ENCODE data around the gene CXCL12. TPM values are rescaled to one million over a fixed set of nuclear protein-coding genes. Genes with fewer than 3 reads are reported as not detected.

Gene CXCL12
- total RNA-seq, 1 experiment from 2014 or later: 0.47 TPM

DNA sequence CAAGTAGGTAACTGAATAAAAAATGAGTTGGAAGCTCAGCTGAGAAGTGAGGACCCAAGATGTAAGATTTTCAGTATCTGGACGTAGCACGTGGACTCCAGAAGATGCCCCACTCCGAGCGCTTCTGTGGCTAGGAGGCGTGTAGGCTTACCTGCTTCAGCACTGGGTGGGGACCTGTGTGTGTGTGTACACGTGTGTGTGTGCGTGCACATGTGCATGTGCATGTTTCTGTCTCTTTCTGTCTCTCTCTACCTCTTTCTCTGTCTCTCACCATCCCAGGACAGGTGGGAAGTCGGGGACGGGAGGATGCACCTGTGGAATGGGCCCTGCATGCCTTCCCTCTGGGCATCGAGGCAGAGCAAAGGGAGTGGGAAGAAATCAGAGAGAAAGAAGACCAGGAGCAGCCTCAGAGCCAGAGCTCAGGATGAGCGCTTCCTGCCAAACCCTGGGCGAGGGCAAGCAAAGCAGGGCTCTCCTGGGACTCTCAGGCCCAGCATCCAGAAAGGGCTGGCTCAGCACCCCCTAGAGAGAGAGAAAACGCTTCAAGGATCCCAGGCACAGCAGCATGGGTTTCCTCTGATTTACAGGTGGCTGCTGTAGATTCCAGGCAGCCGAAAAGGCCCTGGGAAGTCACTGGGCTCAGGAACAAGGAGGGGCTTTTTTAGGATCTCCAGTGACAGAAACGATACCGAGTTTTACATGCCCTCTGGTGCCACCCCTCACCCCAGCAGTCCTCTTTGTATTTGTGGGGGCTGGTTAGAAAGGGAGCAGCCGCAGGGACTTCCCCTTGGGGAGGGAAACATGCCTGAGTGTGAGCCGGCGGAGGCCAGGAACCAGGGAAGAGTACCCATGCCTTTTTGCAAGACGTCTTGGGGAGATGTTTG lies 28.5 kb downstream of the CXCL12 start:
- Histone ChIP-seq H4K20me1 (ENCODE audit: low read length) (no peaks in the 10 kb centered on the region), H3K9me2 (replicated peaks; ENCODE audit: low read length) (no peaks in the 10 kb centered on the region), H3K9ac (ENCODE audit: low read length) (no peak overlapping the region), H3K27me3 (ENCODE audit: low read length) (peaks cover 85% of the 10 kb centered on the region), H3K4me1 (ENCODE audit: insufficient read depth, low read length) (no peaks in the 10 kb centered on the region), H3K9me3 (ENCODE audit: low read length) (no peaks in the 10 kb centered on the region), H3K27ac (ENCODE audit: low read length) (no peak overlapping the region), H3K4me2 (ENCODE audit: low read length) (no peak overlapping the region), H3K36me3 (ENCODE audit: low read depth, low read length) (no peaks in the 10 kb centered on the region), H3K4me3 (ENCODE audit: low read length) (no peak overlapping the region), H2AFZ (ENCODE audit: low read length) (no peak overlapping the region), H3K79me2 (ENCODE audit: low read length) (no peaks in the 10 kb centered on the region), H3F3A (ENCODE audit: low read length, unreplicated experiment) (no peaks in the 10 kb centered on the region)
- DNase-seq (no peak), ATAC-seq (no peak)
- BruUV-seq (replicated peaks): no TSS peak
- TF ChIP-seq EZH2phosphoT487 (IDR thresholded peaks at IDR 0.05; ENCODE audit: borderline replicate concordance, low read length): no peak
- TF ChIP-seq EZH2 (IDR thresholded peaks at IDR 0.05; ENCODE audit: low read length, unreplicated experiment): no peak
- TF ChIP-seq, protein P1, sequence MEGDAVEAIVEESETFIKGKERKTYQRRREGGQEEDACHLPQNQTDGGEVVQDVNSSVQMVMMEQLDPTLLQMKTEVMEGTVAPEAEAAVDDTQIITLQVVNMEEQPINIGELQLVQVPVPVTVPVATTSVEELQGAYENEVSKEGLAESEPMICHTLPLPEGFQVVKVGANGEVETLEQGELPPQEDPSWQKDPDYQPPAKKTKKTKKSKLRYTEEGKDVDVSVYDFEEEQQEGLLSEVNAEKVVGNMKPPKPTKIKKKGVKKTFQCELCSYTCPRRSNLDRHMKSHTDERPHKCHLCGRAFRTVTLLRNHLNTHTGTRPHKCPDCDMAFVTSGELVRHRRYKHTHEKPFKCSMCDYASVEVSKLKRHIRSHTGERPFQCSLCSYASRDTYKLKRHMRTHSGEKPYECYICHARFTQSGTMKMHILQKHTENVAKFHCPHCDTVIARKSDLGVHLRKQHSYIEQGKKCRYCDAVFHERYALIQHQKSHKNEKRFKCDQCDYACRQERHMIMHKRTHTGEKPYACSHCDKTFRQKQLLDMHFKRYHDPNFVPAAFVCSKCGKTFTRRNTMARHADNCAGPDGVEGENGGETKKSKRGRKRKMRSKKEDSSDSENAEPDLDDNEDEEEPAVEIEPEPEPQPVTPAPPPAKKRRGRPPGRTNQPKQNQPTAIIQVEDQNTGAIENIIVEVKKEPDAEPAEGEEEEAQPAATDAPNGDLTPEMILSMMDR (conservative IDR thresholded peaks at IDR 0.05; ENCODE audit: low read depth, low read length): no peak
- intact Hi-C loops (cut with micrococcal nuclease): no loop called here
- ChIA-PET CTCF (no interaction called here), POLR2A (ENCODE audit: unreplicated experiment) (no interaction called here)

DNA sequence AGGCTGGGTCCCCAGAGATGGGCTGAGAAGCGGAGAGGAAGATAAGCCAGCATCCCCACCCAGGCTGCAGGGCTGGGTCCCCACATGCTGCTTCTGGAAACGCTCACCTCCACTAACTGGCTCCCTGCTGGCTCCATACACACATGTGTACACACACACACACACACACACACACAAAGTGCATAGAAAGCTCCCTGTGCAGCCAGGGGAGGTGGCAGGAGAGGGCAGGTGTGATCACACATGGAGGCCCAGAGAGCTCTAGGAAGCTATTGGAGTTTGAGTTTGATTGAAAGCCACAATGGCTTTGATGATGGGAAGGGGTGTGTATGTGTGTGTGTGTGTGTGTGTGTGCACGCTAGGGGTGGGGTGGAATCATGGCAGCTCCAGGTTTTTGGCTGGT lies 29.3 kb downstream of the CXCL12 start:
- intact Hi-C loops (cut with micrococcal nuclease): no loop called here
- peaks cover 89% of the 10 kb centered on the region for H3K27me3 ChIP-seq (ENCODE audit: low read length)

More for the DNA sequence above, 29.3 kb downstream of the CXCL12 start:
- H3F3A ChIP-seq (ENCODE audit: low read length, unreplicated experiment): no peaks in the 10 kb centered on the region
- no peaks in the 10 kb centered on the region for H4K20me1 ChIP-seq (ENCODE audit: low read length)
- no peak overlapping the region for H3K9ac ChIP-seq (ENCODE audit: low read length)
- ATAC-seq (no peak), DNase-seq (no peak)
- CTCF ChIA-PET: no interaction called here
- H3K27ac ChIP-seq (ENCODE audit: low read length): no peak overlapping the region
- no peaks in the 10 kb centered on the region for H3K36me3 ChIP-seq (ENCODE audit: low read depth, low read length)
- H3K4me3 ChIP-seq (ENCODE audit: low read length): no peak overlapping the region
- no TSS peak for BruUV-seq (replicated peaks)
- no peaks in the 10 kb centered on the region for H3K79me2 ChIP-seq (ENCODE audit: low read length)
- H3K4me2 ChIP-seq (ENCODE audit: low read length): no peak overlapping the region
- no peaks in the 10 kb centered on the region for H3K9me2 ChIP-seq (replicated peaks; ENCODE audit: low read length)
- no peaks in the 10 kb centered on the region for H3K9me3 ChIP-seq (ENCODE audit: low read length)
- POLR2A ChIA-PET (ENCODE audit: unreplicated experiment): no interaction called here
- TF ChIP-seq, protein P1 (conservative IDR thresholded peaks at IDR 0.05; ENCODE audit: low read depth, low read length): no peak
- TF ChIP-seq EZH2phosphoT487 (IDR thresholded peaks at IDR 0.05; ENCODE audit: borderline replicate concordance, low read length) (no peak), EZH2 (IDR thresholded peaks at IDR 0.05; ENCODE audit: low read length, unreplicated experiment) (no peak)
- no peak overlapping the region for H2AFZ ChIP-seq (ENCODE audit: low read length)
- no peaks in the 10 kb centered on the region for H3K4me1 ChIP-seq (ENCODE audit: insufficient read depth, low read length)
